Amygdala (tissue), 56 donors: ENCODE results near the gene SHISA2.

Source experiments
- DNase-seq, 56 donors: peaks; one replicate each; lab custom pipeline; 2025; lab: John Stamatoyannopoulos, UW

Gene SHISA2

DNA sequence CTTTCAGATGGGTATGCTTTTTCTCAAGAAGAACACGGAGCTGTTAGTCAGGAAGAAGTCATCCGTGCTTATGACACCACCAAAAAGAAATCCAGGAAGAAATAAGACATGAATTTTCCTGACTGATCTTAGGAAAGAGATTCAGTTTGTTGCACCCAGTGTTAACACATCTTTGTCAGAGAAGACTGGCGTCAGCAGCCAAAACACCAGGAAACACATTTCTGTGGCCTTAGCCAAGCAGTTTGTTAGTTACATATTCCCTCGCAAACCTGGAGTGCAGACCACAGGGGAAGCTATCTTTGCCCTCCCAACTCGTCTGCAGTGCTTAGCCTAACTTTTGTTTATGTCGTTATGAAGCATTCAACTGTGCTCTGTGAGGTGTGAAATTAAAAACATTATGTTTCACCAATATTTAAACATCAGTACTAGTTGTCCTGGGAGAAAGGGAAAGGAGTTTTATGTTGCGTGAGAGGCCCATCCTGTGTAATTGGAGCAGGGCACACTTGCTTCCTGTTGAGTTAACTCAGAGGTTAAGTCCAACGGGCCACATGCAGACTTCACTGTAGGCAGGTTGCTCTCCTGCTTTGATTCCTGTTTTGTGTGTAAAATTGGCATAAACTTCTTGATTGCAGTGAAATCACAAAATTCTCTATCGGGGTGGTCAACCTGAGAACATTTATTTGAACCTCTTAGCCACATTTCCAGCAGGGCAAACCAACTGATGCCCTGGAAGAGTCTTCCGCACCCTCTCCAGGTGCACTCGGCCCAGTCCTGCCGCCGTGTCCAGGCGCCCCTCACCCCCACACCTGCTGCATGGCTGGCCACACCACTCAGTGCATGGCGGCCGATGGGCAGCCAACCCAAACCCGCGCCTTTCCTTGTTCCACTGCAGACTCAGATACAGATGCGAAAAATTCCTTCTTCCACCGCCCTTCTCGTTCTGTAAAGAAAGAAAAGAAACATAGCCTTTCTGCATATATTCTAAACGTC is 31.6 kb downstream of the SHISA2 start:
- no peak for DNase-seq

DNA sequence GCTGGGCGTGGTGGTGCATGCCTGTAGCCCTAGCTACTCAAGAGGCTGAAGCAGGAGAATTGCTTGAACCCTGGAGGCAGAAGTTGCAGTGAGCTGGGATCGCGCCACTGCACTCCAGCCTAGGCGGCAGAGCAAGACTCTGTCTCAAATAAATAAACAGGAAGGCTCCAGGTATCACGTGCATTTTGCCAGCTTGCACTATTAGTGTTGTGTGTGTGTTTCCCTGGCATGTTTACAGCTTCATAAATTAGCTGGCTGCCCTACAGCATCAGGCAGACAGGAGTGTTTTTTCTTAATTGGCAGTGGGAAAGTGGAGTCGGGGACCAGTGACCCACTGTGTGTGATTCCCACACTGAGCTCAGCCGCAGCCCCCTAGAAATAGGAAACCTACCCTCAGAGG is 32.6 kb downstream of the SHISA2 start:
- no peak for DNase-seq

DNA sequence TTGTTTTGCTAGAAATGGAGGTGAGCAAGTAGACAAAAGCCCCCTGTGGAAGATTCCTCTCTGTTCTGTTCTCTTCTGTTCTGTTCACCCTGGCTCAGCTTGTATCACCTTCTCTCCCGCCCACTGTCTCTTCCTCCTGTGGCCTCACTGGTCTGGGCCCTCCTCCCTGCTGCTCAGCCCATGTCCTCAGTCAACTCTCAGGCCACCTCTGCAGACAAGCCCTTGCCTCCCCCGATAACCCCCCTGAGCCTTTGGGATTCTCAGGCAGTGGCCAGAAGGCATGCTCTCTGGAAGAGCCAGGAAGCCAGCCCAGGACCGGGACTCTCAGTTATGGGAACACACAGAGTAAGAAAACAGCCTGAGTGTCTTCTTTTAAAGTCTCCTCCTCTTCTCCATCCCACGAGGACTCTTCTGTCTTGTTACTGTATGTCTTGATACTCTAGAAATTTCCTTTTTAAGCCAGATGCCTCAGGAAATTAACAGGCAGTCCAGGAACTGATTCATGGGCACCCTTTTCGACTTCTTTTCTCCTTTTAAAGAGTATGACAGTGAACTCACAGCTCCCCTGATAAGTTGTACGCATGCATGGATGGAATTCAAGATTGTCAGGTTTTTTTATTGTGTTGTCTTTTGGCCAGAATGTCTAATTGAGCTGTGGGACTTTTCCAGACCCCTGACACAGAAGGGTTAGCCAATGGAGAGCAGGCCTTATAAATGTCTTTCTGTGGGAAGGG is 33.7 kb downstream of the SHISA2 start:
- DNase-seq, result no peak

DNA sequence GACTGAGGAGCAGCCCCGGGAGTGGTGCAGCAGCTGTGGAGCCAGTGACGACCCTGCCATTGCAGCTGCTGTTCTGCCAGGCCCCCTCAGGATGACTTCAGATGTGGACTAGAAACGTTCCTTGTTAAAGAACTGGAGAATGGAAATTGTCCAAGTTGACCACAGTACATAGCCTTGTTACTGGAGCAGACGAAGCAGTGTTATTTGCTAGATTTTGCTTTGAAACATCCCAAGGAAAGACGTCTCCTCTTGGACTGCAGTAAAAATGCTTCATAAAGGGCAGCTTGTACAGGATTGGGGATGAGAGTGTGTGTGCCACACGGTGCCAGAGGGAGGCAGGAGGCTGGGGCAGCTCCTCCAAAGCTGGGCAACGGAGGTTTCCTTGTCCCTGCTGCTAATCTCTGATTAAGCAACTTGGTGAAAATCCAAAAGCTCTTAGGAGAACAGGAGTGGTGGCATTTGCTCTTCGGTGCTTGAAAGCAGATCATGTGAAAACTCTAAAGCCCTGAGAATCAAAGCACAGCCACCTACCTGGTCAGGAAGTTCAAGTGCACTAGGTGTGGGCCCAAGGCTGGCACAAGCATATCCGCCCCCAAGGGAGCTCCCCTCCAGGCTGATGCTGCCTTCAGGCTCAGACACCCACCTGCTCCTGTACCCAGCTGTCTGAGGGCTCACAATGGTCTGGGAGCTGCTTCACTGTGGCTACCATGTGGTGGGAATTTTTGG is 34.5 kb downstream of the SHISA2 start:
- peak in 20 of 56 donors; percentile 6 to 70 (median 34) for DNase-seq

DNA sequence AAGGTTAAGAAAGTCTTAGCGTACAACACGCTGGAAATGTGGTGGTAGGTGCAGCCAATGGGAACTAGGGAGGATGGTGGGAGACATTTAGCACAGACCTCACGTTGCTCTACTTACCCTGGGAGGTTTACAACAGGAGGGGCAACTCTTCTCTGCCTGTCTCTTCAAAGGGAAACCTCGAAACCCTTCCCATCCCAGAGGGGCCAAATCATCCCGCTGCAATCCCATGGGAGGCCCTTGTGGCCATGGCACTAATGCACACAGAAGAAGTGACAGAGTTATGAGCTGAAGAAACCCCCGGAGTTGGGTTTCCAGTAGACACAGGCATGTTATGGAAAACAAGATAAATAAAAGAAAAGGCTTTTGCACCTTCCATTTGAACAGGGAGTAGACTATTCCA is 35.6 kb downstream of the SHISA2 start:
- no peak for DNase-seq

DNA sequence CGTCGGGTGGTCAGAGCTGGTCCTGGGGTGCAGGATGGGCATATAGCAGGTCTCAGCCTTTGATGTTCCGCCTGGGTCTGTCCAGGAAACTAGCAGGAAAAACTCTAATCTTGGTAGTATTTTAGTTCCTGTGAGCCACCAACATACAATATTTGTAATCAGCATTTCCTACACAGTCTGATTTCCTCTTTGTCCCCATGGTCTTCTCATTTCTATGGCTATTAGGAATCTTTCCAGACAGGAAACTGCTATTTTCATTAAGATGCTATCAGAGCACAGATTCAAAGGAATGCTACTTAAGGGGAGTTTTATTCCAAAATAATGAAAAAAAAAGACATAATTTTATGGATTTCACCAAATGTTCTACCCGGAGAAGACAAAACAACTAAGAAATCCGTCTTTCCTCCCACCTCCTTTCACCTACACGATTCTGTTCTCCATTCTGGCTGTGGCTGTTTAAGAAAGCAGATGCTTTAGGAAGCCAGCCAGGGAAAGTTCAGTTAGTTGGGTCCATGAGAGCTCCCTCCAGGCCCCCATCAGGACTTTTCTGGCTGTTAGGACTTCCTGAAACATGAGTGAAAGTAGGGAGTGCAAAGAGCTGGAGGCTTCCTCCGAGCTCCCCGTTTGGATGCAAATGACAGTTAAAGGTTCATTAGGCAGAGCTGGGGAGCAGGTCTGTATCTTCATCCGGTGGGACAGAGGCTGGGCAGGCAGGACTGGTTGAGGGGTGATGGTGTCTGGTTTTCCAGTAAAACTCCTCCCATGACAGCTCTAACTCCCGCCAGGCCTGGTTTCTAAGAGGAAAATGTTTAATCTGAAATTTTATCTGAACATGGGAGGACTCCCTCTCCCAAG is 36.3 kb downstream of the SHISA2 start:
- no peak for DNase-seq

DNA sequence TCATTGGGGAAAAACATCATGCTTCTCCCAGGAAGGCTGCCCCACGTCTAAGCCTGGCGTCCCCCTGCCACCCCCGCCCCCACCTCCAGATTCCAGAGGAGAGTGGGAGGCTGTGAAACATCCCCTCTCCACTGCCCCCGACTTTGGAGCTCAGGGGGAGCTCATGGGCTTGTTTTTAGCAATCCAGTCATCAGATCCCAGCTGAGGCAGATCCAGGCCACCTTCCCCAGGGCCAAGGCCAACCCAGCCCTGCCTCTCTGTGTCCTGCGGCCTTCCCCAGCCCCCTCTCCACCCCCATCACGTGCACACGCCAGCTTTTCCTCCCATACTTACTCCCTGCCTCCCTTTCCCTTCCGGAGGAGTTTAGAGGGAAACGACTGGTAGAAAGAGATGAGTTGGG is 38.8 kb downstream of the SHISA2 start:
- DNase-seq, result no peak

DNA sequence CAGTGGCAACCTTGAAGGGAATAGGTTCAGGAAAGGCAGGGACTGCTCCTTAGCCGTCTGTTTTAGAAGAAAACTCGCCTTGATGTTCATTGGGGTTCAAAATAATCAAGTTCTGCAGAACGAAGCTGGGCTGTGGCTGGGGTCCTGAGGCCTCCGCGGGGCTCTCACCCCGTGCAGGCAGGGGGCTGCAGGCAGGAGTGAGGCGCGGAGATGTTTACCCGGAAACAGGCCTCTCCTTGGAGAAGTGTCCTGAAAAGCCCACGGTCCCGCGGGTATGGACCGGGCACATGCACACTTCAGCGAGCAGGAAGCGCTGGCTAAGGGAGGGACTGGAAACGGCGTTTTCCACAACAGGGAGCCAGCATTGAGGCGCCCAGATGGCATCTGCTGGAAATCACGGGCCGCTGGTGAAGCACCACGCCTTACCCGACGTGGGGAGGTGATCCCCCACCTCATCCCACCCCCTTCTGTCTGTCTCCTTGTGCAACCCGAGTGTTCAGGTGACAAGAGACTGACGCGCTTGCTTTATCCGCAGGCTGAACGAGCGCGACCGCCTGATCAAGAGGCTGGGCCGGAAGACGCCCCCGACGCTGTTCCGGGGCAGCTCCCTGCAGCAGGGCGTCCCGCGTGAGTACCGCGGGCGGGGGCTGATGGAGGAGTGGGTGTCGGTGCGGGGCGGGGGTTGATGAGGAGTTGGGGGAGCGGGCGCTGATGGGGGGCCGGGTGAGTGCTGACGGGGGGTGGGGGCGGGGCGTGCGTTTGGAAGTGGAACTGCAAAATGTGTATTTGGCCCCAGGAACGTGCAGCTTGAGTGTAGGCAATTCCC is 39.6 kb downstream of the SHISA2 start:
- peak in 1 of 56 donors; percentile 19 for DNase-seq

DNA sequence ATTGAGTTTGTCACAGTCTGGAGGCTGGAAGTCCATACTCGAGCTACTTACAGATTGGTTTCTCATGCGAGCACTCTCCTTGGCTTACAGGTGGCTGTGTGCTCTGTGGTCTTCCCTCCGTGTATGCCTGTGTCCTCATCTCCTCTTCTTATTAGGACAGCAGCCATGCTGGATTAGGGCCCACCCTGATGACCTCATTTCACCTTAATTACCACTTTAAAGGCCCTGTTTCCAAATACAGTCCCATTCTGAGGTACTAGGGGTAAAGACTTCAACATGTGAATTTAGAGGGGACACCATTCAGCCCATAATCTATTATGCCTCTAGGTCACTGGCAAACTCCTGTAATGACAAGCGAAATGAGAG is 40.6 kb downstream of the SHISA2 start:
- DNase-seq, result no peak

DNA sequence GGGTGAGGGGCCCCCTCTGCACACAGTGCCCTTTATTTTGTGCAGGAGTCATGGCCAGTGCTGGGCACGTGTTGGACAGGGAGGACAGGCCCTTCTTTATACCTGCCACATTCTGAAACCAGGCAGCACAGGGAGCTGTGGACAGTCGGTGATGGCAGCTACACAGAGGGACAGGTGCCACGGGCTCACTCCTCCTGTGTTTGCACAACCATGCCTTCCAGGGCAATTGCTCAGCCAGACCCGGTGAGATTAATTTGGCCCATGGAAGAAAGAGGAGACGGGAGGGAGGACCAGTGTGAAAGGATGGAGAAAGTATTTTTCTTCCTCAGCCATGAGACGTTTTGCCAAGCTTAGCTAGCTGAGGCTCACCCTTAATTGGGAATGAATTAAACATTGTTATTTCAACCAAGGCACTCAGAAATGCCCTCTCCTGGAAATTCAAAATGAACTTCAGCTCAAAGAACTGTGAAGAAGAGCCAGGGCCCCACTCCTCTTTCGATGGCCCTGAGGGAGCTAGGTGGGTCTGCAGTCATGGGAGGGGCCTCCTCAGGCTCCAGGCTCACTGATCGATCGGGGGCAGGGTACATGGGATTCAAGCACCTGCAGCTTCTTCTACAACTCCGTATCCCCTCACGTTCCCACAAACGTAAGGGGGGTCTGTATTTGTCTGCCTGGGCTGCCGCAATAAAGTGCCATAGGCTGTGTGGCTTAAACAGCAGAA is 41.2 kb downstream of the SHISA2 start:
- no peak for DNase-seq

DNA sequence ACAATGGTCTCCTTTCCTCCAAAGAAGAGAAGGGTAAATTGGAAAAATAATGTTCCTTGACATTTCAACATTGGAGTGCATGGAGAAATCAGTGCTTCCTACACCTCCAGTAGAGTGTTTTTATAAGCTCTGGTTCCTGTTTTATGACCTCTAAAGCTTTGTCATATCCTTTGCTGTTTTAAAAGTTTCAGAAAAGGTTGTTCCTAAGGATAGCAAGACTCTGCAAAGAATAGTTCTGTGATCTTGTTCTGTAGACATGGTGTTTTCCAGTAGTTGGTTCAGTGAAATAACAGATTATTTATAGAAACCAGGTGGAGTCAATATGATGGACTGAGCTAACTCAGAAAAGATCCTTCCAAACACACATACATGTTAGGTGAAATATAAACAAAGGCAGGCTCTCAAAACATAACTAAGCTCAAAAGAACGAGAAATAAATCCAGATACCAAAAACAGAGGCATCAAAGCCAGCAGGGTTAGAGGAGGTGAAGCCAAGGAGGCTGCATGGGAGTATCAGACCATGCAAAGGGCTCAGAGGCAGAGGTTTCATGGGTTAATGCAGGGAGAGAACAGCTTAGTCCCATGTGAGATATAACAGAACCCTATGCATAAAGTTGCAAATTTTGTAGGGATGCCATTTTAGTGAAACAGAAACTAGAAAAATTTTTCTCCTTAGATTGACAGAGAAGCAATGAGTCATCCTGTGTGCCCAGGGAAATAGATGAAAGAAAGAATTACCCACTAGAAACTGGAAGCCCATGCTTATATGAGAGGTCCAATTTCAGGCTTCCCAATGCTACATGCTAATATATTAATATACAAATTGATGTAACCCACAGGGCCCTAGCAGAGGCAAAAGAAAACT is 44.3 kb downstream of the SHISA2 start:
- DNase-seq, result no peak
